Activated CD4-positive, alpha-beta T cell treated with anti-CD3 and anti-CD28 coated beads, Interleukin-10, Interleukin-2, amounts not matched to agents 100 ng/mL and 50 ng/mL, durations not matched to agents 16 hours and 8 hours (primary cell): Measurements from ENCODE around the gene CCDC183.

Experiments used
- DNase-seq: peaks from one replicate; pipeline ENCODE4 v3.0.0-alpha.2; 2020

Gene CCDC183

DNA sequence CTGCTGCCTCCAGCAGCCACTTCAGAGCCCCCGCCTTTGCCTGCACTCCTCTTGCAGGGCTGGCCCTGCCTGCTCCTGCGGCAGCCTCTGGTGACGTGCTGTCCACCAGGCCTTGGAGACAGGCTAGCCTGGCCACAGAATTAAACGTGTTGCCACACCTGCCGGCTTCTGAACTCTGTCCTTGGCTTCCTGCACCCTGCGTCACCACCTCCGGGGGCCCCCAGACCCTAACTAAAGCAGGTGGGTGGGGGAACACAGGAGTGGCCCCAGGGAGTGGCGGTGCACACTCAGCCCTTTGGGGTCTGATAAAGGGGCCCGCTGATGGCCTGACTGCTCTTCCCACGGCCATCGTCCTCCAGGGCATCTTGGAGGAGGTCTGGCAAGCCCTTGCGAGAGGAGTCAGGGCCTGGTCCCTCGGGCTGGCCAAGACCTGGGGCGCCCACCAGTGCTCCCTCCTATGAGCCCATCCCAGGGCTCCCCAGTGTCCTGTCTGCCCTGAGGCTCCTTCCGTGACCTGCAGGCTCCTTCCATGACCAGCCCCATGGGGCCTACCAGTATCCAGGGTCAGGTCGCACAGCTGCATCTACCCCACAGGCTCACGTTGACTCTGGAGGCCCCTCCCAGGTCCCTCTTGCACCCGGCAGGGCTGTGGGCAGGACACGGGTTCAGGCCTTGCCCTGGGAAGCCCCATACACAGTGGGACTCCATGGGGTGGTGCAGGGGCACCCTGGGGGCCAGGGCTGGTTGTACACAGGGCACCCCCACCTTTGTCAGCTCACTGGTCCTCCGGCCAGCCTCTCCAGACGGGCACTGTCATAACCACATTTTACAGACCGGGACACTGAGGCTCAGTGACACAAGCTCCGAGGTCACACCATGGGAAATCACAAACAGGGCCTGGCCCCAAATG lies 55.0 kb downstream of the CCDC183 start:
- no peak for DNase-seq

DNA sequence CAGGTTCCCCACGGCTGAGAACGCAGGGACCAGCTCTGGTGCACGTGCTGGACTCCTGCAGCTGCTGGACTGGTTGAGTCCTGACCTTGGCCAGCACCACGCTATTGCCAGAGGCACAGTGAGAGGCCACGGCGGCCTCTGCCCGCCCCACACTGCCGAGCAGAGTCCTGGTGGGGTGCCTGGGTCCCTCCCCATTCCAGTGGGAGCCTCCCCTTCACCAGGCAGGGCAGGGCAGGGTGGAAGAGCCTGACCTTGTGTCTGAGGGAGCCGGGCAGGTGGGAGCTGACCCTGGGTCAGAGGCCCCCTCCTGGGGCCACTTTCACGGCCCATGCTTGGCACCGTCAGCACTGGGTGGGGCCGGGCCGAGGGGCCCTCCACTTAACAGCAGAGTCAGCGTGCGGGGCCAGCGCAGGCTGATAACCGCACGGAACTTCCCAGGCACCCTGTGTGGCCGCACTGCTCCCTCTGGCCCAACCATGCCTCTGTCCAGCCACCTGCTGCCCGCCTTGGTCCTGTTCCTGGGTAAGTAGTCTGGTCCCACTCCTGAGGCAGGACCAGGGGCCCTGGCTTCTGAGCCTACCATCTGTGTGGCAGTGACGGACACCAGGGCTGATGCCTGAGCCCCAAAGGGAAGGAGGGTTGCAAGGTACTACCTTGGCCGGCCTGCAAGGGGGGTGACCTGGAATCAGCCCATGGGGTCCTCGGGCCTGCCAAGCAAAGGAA lies 56.0 kb downstream of the CCDC183 start, which contains the start of gene MAMDC4:
TSS of gene MAMDC4 (plus strand) at position 406 of the 723 bp plus-strand sequence. CDS start at position 477, 71 bp downstream.
- no peak for DNase-seq

DNA sequence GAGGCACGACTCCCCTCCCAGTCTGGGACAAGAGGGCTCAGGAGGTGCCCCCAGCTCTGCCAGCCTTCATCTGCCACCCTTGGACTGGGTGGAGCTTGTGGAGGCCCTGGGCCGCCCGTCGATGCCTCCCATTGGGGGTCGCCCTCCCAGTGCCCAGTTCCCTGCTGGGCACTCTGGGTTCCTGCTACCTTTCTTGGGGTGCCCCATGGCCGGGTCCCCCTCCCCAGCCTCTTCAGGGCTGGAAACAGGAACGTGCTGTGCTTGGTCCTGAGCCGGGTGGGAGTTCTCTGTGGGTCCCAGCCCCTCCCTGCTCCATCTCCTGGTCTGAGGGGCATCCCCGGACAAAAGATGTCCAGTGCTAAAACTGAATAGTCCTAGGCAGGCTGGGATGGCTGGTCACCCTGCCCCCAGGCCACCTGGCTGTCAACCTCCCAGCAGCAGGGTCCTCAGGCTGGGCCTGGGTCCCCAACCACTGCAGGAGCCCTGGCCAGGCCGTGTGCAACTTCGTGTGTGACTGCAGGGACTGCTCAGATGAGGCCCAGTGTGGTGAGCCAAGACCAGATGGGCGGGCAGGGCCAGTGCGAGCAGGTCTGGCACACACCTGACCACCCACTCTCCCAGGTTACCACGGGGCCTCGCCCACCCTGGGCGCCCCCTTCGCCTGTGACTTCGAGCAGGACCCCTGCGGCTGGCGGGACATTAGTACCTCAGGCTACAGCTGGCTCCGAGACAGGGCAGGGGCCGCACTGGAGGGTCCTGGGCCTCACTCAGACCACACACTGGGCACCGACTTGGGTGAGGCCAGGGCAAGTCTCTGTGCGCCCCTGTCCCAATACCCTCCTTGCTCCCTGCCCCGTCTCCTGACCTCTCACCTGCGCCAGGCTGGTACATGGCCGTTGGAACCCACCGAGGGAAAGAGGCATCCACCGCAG lies 56.8 kb downstream of the CCDC183 start:
- no peak for DNase-seq

DNA sequence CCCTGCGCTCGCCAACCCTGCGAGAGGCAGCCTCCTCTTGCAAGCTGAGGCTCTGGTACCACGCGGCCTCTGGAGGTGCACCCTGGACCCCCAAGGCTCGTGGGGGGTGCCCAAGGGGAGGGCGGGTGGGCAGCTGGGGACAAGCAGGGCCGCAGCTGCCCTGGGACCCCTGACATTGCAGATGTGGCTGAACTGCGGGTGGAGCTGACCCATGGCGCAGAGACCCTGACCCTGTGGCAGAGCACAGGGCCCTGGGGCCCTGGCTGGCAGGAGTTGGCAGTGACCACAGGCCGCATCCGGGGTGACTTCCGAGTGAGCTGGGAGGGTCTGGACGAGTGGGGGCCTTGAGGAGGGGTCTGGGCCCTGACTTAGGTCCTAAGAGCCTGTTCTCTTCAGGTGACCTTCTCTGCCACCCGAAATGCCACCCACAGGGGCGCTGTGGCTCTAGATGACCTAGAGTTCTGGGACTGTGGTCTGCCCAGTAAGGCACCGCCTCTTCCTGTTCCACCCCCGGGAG lies 57.5 kb downstream of the CCDC183 start:
- DNase-seq: no peak

DNA sequence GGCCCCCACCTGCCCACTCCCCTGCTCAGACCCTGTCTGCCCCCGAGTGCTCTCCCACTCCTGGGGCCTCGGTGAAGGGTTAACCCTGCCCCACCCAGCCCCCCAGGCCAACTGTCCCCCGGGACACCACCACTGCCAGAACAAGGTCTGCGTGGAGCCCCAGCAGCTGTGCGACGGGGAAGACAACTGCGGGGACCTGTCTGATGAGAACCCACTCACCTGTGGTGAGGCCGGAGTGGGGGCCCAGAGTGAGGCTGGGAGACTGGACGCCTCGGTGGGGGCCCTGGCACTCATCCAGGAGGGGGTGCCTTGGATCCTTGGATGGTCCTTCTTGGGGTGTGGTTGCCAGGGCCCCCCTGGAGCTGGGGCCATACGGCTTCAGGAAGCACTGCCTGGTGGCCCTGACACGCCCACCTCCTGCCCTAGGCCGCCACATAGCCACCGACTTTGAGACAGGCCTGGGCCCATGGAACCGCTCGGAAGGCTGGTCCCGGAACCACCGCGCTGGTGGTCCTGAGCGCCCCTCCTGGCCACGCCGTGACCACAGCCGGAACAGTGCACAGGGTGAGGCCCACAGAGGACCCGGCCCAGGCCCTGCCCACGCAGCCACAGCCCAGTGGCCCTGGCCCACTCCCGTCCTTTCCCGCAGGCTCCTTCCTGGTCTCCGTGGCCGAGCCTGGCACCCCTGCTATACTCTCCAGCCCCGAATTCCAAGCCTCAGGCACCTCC lies 58.1 kb downstream of the CCDC183 start:
- no peak for DNase-seq

DNA sequence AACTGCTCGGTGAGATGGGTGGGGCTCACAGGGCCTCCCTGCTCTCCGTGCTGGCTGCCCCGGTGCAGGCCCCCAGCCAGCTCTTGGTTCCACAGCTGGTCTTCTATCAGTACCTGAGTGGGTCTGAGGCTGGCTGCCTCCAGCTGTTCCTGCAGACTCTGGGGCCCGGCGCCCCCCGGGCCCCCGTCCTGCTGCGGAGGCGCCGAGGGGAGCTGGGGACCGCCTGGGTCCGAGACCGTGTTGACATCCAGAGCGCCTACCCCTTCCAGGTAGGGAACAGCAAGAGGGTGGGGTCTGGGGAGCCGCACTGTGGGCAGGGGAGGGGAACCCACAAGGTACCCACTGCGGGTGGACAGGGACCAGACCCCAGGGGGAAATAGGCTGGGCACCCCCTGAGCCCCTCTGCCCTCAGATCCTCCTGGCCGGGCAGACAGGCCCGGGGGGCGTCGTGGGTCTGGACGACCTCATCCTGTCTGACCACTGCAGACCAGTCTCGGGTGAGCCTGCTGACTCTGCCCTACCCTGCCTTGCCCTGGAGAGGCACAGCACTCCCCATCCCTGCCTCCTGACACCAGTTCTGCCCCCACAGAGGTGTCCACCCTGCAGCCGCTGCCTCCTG lies 58.8 kb downstream of the CCDC183 start:
- DNase-seq: no peak

DNA sequence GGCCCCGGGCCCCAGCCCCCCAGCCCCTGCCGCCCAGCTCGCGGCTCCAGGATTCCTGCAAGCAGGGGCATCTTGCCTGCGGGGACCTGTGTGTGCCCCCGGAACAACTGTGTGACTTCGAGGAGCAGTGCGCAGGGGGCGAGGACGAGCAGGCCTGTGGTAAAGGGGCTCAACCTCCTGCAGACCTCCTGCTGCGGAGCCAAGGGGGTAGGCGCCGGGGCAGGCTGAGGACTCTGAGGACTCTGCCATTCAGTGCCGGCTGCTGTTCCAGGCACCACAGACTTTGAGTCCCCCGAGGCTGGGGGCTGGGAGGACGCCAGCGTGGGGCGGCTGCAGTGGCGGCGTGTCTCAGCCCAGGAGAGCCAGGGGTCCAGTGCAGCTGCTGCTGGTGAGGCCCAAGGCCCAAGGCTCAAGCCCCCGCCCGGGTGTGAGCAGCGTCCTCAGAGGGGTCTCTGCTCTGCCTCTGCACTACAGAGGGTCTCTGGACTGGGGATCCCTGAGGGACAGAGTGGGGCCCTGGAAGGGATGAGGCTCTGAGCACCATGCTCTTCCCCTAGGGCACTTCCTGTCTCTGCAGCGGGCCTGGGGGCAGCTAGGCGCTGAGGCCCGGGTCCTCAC lies 59.4 kb downstream of the CCDC183 start:
- DNase-seq: no peak

DNA sequence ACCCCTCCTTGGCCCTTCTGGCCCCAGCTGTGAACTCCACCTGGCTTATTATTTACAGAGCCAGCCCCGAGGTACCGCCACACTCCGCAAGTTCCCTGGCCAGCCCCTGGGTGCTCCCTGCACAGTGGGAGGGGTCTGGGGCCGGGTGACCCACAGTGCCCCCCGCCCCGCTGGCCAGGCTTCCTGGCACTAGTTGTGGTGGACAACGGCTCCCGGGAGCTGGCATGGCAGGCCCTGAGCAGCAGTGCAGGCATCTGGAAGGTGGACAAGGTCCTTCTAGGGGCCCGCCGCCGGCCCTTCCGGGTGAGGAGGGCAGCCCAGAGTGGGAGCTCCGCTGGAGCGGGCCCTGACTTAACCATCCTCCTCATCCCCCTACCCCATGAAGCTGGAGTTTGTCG lies 59.9 kb downstream of the CCDC183 start:
- no peak for DNase-seq

DNA sequence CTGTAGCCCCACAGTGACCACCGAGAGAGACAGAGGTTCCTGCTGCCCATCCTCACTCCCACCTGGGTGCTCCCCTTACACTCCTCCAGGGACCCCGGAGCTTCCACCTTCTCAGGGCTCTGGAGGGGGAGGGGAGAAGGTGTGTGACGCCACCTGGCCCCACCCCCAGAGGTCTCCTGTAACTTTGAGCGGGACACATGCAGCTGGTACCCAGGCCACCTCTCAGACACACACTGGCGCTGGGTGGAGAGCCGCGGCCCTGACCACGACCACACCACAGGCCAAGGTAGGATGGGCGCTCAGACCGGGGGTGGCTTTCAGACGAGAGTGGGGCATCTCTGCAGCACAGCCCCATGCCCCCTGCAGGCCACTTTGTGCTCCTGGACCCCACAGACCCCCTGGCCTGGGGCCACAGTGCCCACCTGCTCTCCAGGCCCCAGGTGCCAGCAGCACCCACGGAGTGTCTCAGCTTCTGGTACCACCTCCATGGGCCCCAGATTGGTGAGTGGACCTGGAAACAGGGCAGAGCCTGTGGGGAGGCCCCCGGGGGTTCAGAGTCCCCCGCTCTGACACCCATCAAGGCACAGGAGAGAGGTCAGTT lies 60.5 kb downstream of the CCDC183 start:
- no peak for DNase-seq

DNA sequence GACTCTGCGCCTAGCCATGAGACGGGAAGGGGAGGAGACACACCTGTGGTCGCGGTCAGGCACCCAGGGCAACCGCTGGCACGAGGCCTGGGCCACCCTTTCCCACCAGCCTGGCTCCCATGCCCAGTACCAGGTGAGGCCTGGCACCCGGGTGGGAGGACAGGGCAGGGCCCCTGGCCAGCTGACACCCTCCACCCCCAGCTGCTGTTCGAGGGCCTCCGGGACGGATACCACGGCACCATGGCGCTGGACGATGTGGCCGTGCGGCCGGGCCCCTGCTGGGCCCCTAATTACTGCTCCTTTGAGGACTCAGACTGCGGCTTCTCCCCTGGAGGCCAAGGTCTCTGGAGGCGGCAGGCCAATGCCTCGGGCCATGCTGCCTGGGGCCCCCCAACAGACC lies 61.0 kb downstream of the CCDC183 start:
- DNase-seq: no peak
